HG03039 (cell line): Measurements from ENCODE around the gene DPP8.
A peak's percentile ranks its signal among the peaks of the same experiment; 100 is the strongest.
"Not testable (repeated sequence)": the region's sequence is repeated elsewhere in the genome, so short reads cannot be mapped to it uniquely, and the experiment has no call there.

Source experiments
- ATAC-seq: cut with Tn5 transposase; IDR thresholded peaks from one replicate; pipeline ENCODE4 v1.9.1; 2021; ENCODE audit warnings: mild to moderate bottlenecking, moderate library complexity; ENCODE audit not compliant: unreplicated experiment

The DPP8 gene

DNA sequence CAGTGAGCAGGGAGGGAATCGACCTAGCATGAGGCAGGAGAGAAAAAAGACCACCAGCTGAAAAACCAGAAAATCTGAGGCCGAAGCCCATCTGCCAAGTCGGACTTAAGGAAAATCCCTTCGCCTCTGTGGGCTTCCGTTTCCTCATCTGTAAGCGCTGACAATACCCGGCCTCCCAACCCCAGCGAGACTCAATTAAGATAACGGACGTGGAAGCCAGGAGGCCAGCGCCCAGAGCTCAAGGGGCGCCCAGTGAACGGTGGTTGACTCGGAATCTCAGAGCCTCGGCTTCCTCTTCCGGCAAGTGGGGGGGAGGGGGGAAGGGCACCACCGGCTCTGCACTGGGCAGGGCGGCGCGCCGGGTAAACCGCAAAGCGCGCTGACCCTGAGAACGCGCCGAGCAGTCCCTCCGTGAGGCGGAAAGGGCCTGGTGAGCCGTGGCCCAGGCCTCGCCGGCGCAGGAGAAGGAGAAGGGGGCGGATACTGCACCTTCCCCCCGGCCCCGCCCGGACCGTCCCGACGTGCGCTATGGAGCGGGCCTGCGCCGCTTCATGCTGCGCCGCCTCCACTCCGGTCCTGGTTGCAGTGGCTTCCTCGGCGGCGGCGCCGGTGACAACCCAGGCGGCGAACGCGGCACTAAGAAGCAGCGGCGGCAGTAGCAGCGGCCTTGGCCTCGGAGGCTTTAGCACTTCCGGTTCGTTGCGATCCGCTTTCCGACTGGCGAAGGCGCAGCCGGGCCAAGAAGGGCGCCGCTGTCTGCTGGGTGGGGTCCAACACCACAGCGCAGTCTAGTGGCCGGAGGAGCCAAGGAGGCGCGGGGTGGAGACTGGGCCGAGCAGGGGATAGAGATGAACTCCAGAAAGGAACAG lies at the start of gene DPP8:
Gene DPP8 (minus strand): TSS at position 693 of the 869 bp plus-strand sequence. CDS start 5,136 bp downstream, outside the sequence.
- peak; percentile 92 for ATAC-seq

DNA sequence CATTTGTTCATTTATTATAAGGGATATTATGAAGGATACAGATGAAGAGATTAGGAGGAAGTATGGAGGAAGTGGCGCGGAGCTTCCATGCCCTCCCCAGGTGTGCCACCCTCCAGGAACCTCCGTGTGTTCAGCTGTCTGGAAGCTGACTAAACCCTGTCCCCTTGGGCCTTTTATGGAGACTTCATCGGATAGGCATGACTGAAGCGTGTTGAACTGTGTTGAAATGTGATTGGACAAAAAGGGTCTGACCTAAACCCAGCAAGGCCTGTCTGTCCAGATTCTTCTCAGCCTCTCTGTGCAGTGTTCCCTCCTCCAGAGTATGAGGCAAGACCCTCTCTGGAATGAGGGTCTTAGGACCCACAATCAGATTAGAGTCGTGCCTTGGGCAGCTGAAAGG lies 44.4 kb upstream of the DPP8 start:
- ATAC-seq: no peak

DNA sequence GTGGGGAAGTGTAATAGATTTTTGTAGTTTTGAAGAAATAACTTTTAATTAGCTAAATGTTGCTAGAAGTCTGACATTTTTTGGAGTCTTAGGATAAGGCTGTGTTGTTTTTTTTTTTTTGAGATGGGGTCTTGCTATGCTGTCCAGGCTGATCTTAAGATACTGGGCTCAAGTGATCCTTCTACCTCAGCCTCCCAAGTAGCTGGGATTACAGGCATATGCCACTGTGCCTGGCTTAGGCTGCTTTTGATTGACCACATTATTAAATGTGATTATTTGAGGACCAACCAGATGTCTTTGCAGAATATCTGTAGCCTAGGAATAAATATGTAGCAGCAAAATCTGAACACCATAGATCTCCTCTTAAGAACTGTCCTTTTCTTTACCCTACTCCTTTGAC lies 42.5 kb upstream of the DPP8 start:
- ATAC-seq: no peak

DNA sequence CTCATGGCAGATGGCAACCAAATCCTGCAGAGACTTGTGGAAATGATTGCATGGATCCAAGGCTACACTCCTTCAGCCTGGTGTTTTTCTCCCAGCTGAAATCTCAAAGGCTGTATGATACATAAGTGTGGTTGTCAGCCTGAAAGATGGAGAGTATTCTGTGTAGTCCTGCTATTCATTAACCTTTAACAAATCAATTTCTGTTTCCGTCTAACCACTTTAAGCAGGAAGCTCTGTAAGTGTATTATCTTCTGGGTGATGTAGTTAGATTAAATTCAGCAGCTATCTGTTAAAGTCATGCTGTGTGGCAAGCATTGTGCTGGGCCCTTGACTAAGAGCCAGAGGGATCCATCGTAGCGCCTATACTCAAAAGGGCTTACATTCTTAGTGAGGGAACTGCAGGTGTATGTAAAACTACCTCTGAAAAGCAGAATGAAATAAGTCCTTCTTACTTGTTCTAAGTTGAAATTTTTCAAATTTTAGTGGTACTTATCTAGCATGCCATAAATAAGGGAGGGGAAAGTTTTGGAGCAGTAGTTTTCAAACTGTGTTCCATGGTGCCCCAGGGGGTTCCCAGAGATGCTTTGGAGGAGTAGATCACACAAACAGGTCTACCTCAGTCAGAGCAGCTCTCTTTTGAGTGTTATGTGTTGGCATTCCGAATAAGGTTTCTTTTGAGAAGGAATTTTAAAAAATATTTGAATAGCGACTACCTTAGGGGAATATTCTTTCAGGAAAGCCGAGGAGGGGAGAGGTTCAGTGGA lies 41.7 kb upstream of the DPP8 start:
- ATAC-seq: no peak

DNA sequence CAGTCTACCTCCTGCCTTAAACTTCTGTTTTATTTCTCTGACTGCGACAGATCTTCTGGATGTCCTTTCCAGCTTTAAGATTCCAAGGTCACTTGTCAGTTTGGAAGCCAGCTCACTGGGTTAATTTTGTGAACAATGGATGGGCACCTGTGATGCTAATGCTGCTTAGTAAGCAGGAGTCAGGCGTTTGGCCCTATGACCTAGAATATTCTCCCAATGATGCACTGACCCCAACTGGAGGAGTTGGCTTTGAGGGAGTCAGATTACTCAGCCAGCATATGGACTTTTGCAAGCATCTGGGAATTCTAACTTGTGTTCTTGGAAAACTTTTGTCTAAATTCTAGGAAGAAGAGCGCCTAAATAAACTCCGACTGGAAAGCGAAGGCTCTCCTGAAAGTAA lies 40.8 kb upstream of the DPP8 start:
- no peak for ATAC-seq

DNA sequence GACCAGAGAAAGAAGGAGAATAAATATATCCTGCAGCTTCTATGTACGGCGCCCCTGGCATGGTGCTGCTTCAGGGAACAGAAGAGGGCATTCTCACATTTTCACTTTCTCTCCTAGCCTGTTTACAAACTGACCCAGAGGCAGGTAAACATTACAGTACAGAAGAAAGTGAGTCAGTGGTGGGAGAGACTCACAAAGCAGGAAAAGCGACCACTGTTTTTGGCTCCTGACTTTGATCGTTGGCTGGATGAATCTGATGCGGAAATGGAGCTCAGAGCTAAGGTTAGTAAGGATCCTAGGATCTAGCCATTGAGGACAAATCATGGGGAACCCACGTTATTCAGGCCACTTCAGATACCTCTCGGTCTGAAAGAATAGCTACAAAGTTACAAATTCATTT lies 39.1 kb upstream of the DPP8 start:
- no peak for ATAC-seq

DNA sequence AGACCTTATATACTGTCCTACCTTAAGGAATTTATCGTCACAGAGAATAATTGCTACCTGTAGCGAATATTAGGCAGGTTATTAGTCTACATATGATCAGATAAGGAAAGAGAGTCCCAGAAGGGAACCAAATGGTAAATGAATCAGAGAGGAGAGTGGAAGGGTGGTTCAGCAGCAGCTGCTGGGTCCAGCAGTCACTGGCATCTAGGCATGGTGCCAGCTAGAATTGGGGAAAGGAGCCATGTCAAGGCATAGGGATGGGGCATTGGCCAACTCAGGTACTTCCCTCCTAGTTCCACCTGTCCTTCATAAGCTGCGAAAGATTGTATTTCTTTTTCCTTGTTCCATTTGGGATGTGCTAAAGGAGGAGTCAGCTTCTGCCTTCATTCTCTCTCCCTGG lies 36.2 kb upstream of the DPP8 start:
- no peak for ATAC-seq

DNA sequence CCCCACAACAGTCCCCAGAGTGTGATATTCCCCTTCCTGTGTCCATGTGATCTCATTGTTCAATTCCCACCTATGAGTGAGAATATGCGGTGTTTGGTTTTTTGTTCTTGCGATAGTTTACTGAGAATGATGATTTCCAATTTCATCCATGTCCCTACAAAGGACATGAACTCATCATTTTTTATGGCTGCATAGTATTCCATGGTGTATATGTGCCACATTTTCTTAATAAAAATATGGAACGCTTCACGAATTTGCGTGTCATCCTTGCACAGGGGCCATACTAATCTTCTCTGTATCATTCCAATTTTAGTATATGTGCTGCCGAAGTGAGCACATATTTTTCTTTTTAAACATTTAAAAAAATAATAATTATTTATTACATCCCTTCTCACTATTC lies 35.4 kb upstream of the DPP8 start:
- ATAC-seq: not testable (repeated sequence)

DNA sequence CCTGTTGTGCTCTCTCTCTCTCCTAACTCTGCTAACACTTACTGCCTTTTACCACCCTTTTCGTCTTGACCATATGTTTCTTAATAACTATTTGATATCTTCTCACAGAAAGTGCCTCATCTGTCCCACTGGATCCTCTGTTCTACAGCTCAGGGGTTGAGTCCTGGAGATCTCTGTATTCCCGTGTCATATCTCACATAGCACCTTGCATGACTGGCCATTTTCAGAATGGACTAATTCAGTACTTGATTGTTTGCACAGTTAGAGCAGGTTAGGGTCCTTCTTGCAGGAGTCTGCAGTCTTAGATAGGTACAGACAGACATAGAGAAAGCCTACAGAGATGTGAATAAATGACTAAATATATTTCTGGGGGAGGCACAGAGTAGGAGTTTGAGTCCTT lies 33.7 kb upstream of the DPP8 start:
- no peak for ATAC-seq

DNA sequence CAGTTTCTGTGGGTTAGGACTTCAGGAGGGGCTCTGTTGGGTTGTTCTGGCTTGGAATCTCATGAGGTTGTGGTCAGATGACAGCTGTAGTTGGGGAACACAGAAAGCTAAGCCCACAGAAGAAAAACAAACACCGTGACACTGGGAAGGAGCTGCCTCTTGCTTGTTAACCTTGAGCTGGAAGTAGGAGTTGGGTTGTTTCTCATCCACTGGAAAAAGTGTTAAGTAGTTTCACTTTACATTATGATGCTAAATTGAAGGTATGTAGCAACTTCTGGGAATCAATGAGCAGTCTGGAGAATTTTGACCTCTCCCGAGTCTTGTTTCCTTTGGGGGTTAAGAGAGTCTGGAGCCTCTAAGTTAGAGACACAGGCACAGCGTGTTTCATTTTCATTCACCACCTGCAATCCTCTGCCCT lies 33.2 kb upstream of the DPP8 start:
- no peak for ATAC-seq

DNA sequence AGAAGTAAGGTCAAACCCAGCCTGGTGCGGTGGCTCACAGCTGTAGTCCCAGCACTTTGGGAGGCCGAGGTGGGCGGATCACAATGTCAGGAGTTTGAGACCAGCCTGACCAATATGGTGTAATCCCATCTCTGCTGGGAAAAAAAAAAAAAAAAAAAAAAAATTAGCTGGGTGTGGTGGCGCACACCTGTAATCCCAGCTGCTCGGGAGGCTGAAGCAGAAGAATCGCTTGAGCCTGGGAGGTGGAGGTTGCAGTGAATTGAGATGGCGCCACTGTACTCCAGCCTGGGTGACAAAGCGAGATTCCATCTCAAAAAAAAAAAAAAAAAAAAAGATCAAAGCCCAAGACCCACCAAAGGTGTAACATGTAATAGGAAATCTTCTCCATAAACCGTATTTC lies 31.8 kb upstream of the DPP8 start:
- ATAC-seq: not testable (repeated sequence)

DNA sequence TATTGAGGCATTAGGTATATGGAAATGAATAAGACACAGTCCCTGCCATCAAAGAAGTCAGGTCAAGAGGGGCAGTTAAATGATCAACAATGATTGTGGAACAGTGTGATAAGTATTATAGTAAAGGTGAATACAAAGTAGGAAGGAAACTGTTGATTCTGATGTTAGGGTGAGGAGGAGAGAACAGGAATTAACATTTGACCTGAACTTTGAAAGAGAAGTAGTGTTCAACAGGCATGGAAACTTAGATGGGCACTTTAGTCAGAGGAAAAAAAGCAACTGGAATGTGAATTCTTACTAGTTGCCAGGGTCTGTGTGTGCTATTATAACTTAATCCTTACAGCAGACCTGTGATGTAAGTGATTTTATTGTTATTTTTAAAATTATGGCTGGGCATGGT lies 30.4 kb upstream of the DPP8 start:
- ATAC-seq: no peak

DNA sequence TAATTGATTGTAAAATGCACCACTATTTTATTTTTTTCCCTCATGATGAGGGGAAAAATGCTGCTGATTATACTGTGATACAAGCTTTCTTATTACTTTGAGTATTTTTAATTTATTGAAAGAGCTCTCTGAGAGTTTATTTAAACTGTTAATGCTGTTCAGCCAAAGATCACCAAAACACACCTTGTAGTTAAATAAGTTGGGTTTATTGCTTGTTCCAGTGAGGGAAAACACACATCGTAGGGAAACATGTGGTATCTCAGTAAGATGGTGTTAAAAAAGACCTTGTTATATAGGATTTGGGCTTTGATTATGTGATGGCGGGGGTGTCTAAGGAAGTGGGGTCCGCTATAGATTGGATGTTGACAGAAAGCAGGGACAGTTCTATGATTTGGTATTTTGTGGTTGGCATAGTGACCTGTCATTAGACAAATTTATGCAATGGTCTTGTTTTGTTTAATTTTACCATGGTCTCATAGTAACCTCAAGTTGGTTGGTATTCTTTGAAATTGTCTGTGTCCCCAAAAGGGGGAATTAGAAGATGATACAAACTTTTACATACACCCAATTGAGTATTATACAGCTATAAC lies 23.8 kb upstream of the DPP8 start:
- ATAC-seq: no peak

DNA sequence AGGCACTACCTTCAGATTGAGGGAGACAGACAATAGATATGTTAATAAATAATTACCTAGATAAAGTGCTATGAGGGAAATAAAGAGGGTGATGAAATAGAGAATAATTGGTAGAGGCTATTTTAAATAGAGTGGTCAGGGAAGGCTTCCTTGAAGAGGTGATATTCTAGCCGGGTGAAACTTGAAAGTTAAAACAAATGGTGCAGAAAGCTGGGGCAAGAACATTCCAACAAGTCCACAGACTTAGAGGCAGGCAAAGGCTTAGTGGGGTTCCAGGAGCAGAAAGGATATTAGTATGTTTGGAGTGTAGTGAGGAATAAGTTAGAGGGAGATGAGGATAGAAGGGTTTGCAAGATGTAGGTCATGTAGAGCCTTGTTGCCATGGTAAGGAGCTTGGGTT lies 22.8 kb upstream of the DPP8 start:
- no peak for ATAC-seq

DNA sequence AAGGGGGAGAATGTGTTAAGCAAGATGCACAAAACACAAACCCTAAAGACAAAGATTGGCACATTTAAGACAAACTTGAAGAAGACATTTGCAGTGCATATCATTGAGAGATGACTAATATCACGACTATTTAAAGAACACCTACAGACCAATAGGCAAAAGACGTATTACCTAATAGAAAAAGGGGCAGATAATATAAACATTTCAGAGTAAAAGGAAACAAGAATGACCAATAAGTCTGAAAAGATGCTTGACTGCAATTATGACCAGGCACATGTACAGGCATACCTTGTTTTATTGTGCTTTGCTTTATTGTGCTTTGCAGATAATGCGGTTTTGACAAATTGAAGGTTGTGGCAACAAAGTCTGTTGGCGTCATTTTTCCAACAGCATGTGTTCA lies 17.7 kb upstream of the DPP8 start:
- no peak for ATAC-seq

DNA sequence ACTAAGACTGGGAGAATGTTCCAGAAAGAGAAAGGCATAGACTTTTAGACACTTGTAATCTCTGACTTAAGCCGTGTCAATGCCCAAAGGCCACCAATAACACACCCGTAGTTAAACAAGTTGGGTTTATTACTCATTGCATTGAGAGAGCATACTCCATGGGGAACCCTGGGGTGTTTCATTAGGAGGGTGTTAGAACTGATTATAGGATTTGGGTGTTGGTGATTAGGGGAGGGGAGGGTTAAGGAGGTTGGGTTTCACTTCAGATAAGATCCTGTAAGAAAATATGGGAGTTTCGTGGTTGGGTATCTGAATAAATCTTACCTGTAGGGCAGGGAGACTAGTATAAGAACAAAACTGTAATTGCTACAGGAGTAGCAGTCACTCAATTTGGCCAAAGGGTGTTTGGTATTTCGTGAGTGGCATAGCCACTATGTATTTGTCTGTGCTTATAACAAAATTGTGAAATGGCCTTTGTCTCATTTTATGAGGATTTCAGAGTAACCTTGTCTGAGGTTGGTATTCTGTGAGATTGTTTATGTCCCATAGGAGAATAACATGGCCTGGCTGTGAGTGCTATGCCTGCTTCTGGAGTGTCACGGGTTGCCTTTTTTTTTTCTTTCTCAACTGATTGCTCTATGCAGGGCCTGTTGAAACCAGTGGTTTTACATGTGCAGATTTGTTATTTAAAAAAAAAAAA lies 15.7 kb upstream of the DPP8 start:
- no peak for ATAC-seq

DNA sequence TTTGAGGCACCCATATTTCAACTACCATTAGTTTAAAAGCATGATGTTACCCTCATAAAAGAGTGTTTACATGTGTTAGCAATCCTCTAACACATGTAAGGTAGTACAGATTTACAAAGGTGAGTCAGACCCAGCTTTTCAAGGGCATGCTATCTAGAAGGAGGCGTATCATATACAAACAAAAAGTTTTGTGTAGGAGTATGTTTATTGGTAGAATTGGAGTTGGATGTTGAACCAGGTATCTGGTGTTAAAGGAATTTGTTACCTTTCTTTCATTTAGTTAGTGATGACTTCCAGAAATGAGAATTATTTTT lies 15.2 kb upstream of the DPP8 start:
- no peak for ATAC-seq

DNA sequence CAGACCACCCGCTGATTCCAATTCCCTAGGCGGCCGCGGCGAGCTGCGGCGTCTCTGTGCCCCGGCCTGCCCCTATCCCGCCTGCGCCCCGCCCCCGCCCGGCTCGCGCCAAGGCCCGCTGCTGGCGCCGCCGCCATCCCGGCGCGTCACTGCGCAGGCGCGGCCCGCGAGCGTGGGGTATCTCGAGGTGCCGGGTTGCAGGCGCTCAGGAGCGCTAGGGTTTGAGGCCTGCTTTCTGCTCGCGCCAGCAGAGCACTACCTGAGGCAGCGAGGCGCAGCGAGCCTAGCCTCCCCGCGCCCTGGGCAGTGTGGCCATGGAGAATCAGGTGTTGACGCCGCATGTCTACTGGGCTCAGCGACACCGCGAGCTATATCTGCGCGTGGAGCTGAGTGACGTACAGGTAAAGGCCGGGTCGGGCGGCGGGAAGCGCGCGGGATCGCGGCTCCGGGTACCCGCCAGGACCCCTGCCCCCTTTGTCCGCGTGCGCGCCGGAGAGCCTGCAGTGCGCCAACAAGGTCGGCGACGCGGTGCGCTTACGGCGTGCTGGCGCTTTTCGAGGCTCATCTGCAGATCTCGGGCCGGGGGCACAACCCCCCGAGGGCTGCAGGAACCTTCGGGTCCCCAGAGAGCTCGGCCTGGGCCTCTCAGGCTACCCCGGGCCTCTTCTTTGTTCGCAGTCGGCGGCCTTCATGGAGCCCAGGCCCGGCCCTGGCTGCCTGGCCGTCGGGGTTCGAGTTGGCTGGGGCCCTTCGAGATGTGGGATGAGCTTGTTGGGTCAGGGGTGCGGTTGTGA lies 13.0 kb upstream of the DPP8 start, which contains the start of gene HACD3:
Gene HACD3 (plus strand): TSS at position 146 of the 794 bp plus-strand sequence. CDS start 169 bp downstream, at position 315.
- ATAC-seq: peak; percentile 74

DNA sequence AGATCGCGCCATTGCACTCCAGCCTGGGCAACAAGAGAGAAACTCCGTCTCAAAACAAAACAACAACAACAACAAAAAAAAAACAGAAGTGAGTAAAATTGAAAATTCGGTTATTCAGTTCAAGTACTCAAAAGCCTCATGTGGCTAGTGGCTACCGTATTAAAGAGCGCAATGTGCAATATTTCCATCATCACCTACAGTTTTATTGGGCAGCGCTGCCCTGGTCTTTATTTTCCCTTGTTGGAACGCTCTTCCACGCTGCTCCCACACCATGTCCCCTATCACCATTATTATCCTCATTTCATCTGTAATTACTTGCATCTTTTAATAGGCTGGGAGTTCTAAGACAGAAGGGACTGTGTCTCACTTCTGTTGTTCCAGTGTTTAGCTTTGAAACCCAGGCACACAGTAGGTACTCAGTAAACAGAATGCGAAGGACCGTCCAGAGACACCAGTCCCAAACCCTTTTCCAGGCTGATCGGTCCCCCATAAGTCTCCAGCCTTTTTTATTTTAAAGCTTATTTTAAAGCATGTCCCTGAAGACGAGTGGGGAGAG lies 12.4 kb upstream of the DPP8 start:
- no peak for ATAC-seq

DNA sequence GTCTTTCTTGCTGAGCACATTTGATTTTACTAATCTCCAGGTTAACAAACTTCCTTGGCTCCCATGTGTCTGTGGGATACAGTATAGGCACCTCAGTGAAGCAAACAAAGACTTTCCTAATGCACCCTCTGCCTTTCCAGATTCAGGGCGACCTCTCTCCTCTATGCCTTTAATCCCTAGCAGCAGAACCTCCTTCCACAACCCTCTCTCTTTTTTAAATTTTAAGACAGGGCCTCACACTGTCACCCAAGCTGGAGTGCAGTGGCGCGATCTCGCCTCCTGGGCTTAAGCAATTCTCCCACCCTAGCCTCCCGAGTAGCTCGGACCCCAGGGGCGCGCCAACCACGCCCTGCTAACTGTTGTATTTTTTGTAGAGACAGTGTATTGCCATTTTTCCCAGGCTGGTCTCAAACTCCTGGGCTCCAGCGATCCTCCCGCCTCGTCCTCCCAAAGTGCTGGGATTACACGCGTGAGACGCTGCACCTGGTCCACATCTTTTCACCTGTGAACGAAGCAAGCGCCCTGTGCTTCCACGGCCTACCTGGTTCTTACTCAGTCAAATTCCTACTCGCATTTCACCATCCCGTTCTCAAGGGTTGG lies 11.1 kb upstream of the DPP8 start:
- no peak for ATAC-seq
